ENCODE data around the gene CD2BP2.

Gene CD2BP2

GRCh38 chr16:30355144-30355953 is at the start of gene CD2BP2:
TSS of gene CD2BP2 (minus strand) at chr16:30355308. CDS start at chr16:30354681, 627 bp downstream.
- Histone ChIP-seq H3K27ac (peak within 1 kb of the TSS; percentile 98), H3K27me3 (no peaks in the 10 kb centered on the region), H3K36me3 (peaks cover 73% of the 10 kb centered on the region), H3K4me3 (ENCODE audit: low read depth in 1 of 2, low read length in 1 of 2) (peak within 1 kb of the TSS; percentile 73 to 94), H3K9me3 (no peaks in the 10 kb centered on the region), H3K4me1 (ENCODE audit: control insufficient read depth in 1 of 2, insufficient read depth in 1 of 2, low read depth in 1 of 2, low read length in 1 of 2) (peaks cover 25 to 29% of the 10 kb centered on the region in 2 experiments)
- TF ChIP-seq CTCF (IDR thresholded peaks at IDR 0.05): no peak

- no peak overlapping the region for H3K4me3 ChIP-seq (ENCODE audit: low read depth in 1 of 2, low read length in 1 of 2)
- H3K27ac ChIP-seq: no peak overlapping the region
- H3K9me3 ChIP-seq: no peaks in the 10 kb centered on the region
- peaks cover 24% of the 10 kb centered on the region for H3K27me3 ChIP-seq
- no peaks in the 10 kb centered on the region for H3K36me3 ChIP-seq
- TF ChIP-seq CTCF (IDR thresholded peaks at IDR 0.05): no peak
- H3K4me1 ChIP-seq (ENCODE audit: control insufficient read depth in 1 of 2, insufficient read depth in 1 of 2, low read depth in 1 of 2, low read length in 1 of 2): peaks cover 25 to 52% of the 10 kb centered on the region in 2 experiments
Measured at GRCh38 chr16:30401768-30402425, 46.8 kb upstream of the CD2BP2 start.

GRCh38 chr16:30399435-30400186 is 44.5 kb upstream of the CD2BP2 start:
- Histone ChIP-seq H3K27me3 (peaks cover 31% of the 10 kb centered on the region), H3K4me1 (ENCODE audit: control insufficient read depth in 1 of 2, insufficient read depth in 1 of 2, low read depth in 1 of 2, low read length in 1 of 2) (peaks cover 35 to 69% of the 10 kb centered on the region in 2 experiments), H3K9me3 (no peaks in the 10 kb centered on the region), H3K36me3 (no peaks in the 10 kb centered on the region), H3K4me3 (ENCODE audit: low read depth in 1 of 2, low read length in 1 of 2) (peak overlapping the region; percentile 57 to 71), H3K27ac (no peak overlapping the region)
- TF ChIP-seq CTCF (IDR thresholded peaks at IDR 0.05): no peak

GRCh38 chr16:30398661-30399434 is 43.7 kb upstream of the CD2BP2 start:
- H3K4me1 ChIP-seq (ENCODE audit: control insufficient read depth in 1 of 2, insufficient read depth in 1 of 2, low read depth in 1 of 2, low read length in 1 of 2): peaks cover 35 to 69% of the 10 kb centered on the region in 2 experiments
- no peaks in the 10 kb centered on the region for H3K36me3 ChIP-seq
- TF ChIP-seq CTCF (IDR thresholded peaks at IDR 0.05): no peak
- H3K27me3 ChIP-seq: peaks cover 36% of the 10 kb centered on the region
- H3K27ac ChIP-seq: no peak overlapping the region
- no peaks in the 10 kb centered on the region for H3K9me3 ChIP-seq
- H3K4me3 ChIP-seq (ENCODE audit: low read depth in 1 of 2, low read length in 1 of 2): no peak overlapping the region

Data from neutrophil (primary cell).